ENCODE measurements around the gene IFI16. TPM values are rescaled to one million over a fixed set of nuclear protein-coding genes. Genes with fewer than 3 reads are reported as not detected.

Gene IFI16
- total and polyA plus RNA-seq, 2 of the 4 experiments (the other 2 are of a cell fraction): 45.0 to 65.3 TPM

- Histone ChIP-seq H2AFZ (replicated peaks; ENCODE audit: low read length, poor library complexity) (no peak overlapping the region), H3K9me1 (ENCODE audit: insufficient read depth, low read length) (no peaks in the 10 kb centered on the region), H2BK5ac (ENCODE audit: low read depth, low read length, poor library complexity, severe bottlenecking) (no peak overlapping the region), H3K36me3 (ENCODE audit: control insufficient read depth, insufficient read depth, low read length) (no peaks in the 10 kb centered on the region), H4K5ac (ENCODE audit: low read depth, low read length) (no peak overlapping the region), H3K27ac (ENCODE audit: insufficient read depth, low read length) (no peak overlapping the region), H3K4me3 (ENCODE audit: insufficient read depth, low read depth, low read length) (no peak overlapping the region), H3K9ac (ENCODE audit: low read depth, low read length) (no peak overlapping the region), H2BK15ac (ENCODE audit: low read depth, low read length) (no peak overlapping the region), H3K4me2 (ENCODE audit: low read depth, low read length) (no peak overlapping the region), H3K79me1 (ENCODE audit: low read depth in 1 of 2, low read length in 2 of 2) (no peaks in the 10 kb centered on the region), H4K20me1 (ENCODE audit: insufficient read depth, low read length) (no peaks in the 10 kb centered on the region), H3K9me3 (ENCODE audit: control insufficient read depth, insufficient read depth, low read length) (no peaks in the 10 kb centered on the region), H3K23ac (ENCODE audit: low read depth, low read length) (no peak overlapping the region), H3K27me3 (ENCODE audit: control insufficient read depth, insufficient read depth, low read length) (no peaks in the 10 kb centered on the region), H3K56ac (ENCODE audit: extremely low read depth, insufficient read depth, low read length) (no peak overlapping the region), H4K8ac (ENCODE audit: low read depth in 2 of 2, low read length in 2 of 2) (no peak overlapping the region), H2BK20ac (ENCODE audit: low read depth, low read length) (no peak overlapping the region), H3K4ac (ENCODE audit: low read depth, low read length) (no peak overlapping the region), H3K4me1 (ENCODE audit: control insufficient read depth, insufficient read depth, low read length) (no peaks in the 10 kb centered on the region), H3K18ac (ENCODE audit: low read depth, low read length) (no peak overlapping the region), H2AK9ac (replicated peaks; ENCODE audit: low read depth, low read length, poor library complexity) (no peak overlapping the region), H4K91ac (ENCODE audit: insufficient read depth, low read depth, low read length) (no peak overlapping the region), H2AK5ac (ENCODE audit: low read depth, low read length) (no peak overlapping the region), H3K14ac (replicated peaks; ENCODE audit: low read depth, low read length) (no peak overlapping the region), H2BK120ac (ENCODE audit: low read depth, low read length) (no peak overlapping the region)
- dilution Hi-C loops (cut with HindIII; ENCODE audit: low sequenced_read_pairs, unreplicated experiment): no loop called here
- ChIA-PET POLR2A (ENCODE audit: unreplicated experiment) (interaction anchor here (0.7 kb wide), 1 partner anchor 10 kb away, joined by 3 read pairs; no protein-coding TSS in a partner anchor), CTCF (interaction anchor here (0.6 kb wide), 1 partner anchor 1183 kb away, joined by 3 read pairs; no protein-coding TSS in a partner anchor)
- TF ChIP-seq CEBPB (IDR thresholded peaks at IDR 0.05; ENCODE audit: low read depth, low read length): no peak
- TF ChIP-seq, protein P1, sequence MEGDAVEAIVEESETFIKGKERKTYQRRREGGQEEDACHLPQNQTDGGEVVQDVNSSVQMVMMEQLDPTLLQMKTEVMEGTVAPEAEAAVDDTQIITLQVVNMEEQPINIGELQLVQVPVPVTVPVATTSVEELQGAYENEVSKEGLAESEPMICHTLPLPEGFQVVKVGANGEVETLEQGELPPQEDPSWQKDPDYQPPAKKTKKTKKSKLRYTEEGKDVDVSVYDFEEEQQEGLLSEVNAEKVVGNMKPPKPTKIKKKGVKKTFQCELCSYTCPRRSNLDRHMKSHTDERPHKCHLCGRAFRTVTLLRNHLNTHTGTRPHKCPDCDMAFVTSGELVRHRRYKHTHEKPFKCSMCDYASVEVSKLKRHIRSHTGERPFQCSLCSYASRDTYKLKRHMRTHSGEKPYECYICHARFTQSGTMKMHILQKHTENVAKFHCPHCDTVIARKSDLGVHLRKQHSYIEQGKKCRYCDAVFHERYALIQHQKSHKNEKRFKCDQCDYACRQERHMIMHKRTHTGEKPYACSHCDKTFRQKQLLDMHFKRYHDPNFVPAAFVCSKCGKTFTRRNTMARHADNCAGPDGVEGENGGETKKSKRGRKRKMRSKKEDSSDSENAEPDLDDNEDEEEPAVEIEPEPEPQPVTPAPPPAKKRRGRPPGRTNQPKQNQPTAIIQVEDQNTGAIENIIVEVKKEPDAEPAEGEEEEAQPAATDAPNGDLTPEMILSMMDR (conservative IDR thresholded peaks at IDR 0.05; ENCODE audit: low read depth, low read length): no peak
- no peak for TF ChIP-seq RFX5 (IDR thresholded peaks at IDR 0.05; ENCODE audit: low read depth, low read length)
- TF ChIP-seq MAZ (IDR thresholded peaks at IDR 0.05; ENCODE audit: borderline replicate concordance, low read depth, low read length): no peak
- no peak for TF ChIP-seq CHD1 (IDR thresholded peaks at IDR 0.05; ENCODE audit: low read depth, low read length)
- no peak for TF ChIP-seq RAD21 (IDR thresholded peaks at IDR 0.05; ENCODE audit: low read length)
- TF ChIP-seq POLR2A (IDR thresholded peaks at IDR 0.05; ENCODE audit: low read depth, low read length): no peak
- no peak for TF ChIP-seq SMC3 (IDR thresholded peaks at IDR 0.05; ENCODE audit: low read depth, low read length)
- no peak for TF ChIP-seq RCOR1 (IDR thresholded peaks at IDR 0.05; ENCODE audit: insufficient replicate concordance, low read length)
- TF ChIP-seq, protein P2, sequence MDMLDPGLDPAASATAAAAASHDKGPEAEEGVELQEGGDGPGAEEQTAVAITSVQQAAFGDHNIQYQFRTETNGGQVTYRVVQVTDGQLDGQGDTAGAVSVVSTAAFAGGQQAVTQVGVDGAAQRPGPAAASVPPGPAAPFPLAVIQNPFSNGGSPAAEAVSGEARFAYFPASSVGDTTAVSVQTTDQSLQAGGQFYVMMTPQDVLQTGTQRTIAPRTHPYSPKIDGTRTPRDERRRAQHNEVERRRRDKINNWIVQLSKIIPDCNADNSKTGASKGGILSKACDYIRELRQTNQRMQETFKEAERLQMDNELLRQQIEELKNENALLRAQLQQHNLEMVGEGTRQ (IDR thresholded peaks at IDR 0.05; ENCODE audit: low read depth, low read length): no peak
- no peak for TF ChIP-seq MAFK (IDR thresholded peaks at IDR 0.05; ENCODE audit: low read depth, low read length)
- TF ChIP-seq, protein P3, sequence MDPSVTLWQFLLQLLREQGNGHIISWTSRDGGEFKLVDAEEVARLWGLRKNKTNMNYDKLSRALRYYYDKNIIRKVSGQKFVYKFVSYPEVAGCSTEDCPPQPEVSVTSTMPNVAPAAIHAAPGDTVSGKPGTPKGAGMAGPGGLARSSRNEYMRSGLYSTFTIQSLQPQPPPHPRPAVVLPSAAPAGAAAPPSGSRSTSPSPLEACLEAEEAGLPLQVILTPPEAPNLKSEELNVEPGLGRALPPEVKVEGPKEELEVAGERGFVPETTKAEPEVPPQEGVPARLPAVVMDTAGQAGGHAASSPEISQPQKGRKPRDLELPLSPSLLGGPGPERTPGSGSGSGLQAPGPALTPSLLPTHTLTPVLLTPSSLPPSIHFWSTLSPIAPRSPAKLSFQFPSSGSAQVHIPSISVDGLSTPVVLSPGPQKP (IDR thresholded peaks at IDR 0.05; ENCODE audit: borderline replicate concordance, low read depth, low read length): no peak
- ATAC-seq (ENCODE audit: low read depth) (no peak), DNase-seq (no peak)
- no CpG with 5 or more reads among the region's 2 CpGs for WGBS, 2 experiments (ENCODE audit: extremely low coverage in 2 of 2, insufficient read length in 1 of 2)
- intact Hi-C loops (cut with micrococcal nuclease): no loop called here
- no TSS peak for BruUV-seq (replicated peaks)
- in situ Hi-C loops (cut with MboI; ENCODE audit: low sequenced_read_pairs): no loop called here
Measured at GRCh38 chr1:158978730-158979129, 31.0 kb upstream of the IFI16 start.
